ENCODE results near the gene HS3ST1. TPM values are rescaled to one million over a fixed set of nuclear protein-coding genes. Genes with fewer than 3 reads are reported as not detected.
A peak's percentile ranks its signal among the peaks of the same experiment; 100 is the strongest.

HS3ST1 gene
- total RNA-seq (ENCODE audit: low replicate concordance), result not detected in 2 replicates

DNA sequence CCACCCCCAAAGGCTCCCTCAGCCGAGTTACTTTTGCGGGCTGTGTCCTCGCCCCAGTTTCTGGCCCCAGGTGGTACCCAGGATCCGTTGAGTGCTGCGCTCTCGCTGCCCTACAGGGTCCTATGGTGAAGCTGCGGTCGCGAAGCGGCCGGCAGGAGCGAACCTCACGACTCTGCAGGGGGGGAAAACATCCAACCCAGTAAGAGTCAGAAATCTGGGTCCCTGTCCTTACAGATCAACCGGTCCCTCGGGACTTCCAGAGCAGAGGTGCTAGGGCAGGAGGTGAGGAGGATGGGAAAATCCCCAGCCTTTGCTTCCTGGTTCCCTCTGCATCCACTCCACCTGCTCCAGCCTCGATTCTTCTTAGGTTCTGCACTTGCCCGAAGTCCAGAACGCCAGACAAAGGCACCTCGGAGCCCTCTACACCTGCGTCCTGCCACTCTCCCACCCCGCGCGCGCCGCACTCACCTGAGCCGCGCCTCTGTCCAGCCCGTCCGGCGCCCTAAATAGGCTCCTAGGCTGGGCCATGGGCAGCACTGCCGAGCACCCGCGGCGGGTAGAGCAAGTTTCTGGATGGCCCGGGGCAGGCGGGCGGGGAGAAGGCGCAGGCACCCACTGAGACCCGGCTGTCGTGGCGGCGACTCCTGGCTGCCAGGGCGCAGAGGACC, at the start of gene HS3ST1:
Gene HS3ST1 (minus strand): TSS at position 664 of the 668 bp plus-strand sequence. CDS start 28,889 bp downstream, outside the sequence.
- H3K27me3 Mint-ChIP-seq (ENCODE audit: insufficient read depth, low read depth), result peaks cover 28% of the 10 kb centered on the region
- no peaks in the 10 kb centered on the region for H3K9me3 Mint-ChIP-seq
- H3K4me1 Mint-ChIP-seq, result peaks cover 20% of the 10 kb centered on the region
- Histone ChIP-seq H3K4me2 (peak within 1 kb of the TSS; percentile 94), H3K9ac (no peak within 1 kb of the TSS), H3K79me2 (ENCODE audit: low read depth) (no peaks in the 10 kb centered on the region), H2AFZ (replicated peaks) (peak within 1 kb of the TSS; percentile 94), H3K27ac (no peak within 1 kb of the TSS), H4K20me1 (ENCODE audit: low read depth) (peaks cover 18% of the 10 kb centered on the region), H3K36me3 (no peaks in the 10 kb centered on the region), H3K9me3 (ENCODE audit: low read depth) (no peaks in the 10 kb centered on the region), H3K4me1 (peaks cover 16% of the 10 kb centered on the region), H3K4me3 (peak within 1 kb of the TSS; percentile 65), H3F3A (ENCODE audit: low read depth) (no peaks in the 10 kb centered on the region), H3K27me3 (peaks cover 75% of the 10 kb centered on the region)
- no peak within 1 kb of the TSS for H3K27ac Mint-ChIP-seq
- no peaks in the 10 kb centered on the region for H3K36me3 Mint-ChIP-seq
- peak within 1 kb of the TSS; percentile 87 for H3K4me3 Mint-ChIP-seq
- TF ChIP-seq, protein P1, sequence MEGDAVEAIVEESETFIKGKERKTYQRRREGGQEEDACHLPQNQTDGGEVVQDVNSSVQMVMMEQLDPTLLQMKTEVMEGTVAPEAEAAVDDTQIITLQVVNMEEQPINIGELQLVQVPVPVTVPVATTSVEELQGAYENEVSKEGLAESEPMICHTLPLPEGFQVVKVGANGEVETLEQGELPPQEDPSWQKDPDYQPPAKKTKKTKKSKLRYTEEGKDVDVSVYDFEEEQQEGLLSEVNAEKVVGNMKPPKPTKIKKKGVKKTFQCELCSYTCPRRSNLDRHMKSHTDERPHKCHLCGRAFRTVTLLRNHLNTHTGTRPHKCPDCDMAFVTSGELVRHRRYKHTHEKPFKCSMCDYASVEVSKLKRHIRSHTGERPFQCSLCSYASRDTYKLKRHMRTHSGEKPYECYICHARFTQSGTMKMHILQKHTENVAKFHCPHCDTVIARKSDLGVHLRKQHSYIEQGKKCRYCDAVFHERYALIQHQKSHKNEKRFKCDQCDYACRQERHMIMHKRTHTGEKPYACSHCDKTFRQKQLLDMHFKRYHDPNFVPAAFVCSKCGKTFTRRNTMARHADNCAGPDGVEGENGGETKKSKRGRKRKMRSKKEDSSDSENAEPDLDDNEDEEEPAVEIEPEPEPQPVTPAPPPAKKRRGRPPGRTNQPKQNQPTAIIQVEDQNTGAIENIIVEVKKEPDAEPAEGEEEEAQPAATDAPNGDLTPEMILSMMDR (IDR thresholded peaks at IDR 0.05), result no peak
- TF ChIP-seq EZH2 (IDR thresholded peaks at IDR 0.05) (peak; percentile 90), EZH2phosphoT487 (IDR thresholded peaks at IDR 0.05) (no peak)
- peak; percentile 37 for DNase-seq (ENCODE audit: low spot score)

DNA sequence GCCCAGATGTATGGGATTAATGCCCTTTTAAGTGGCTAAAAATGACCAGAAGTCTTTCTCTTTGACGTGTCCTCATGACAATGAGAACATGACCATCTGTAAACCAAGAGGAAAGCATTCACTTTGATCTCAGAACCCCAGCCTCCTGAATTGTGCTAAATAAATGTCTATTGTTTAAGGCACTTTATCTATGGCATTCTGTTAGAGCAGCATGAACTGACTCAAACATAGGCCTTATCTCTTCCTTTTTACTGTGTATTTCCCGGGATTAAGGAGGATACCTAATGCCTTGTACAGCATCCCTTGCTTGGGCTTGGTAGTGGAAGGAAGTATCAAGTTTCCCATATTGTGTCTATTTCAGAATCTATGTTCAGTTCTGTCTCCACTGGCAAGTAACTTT, 47.2 kb upstream of the HS3ST1 start:
- TF ChIP-seq EZH2 (IDR thresholded peaks at IDR 0.05), result no peak
- TF ChIP-seq EZH2phosphoT487 (IDR thresholded peaks at IDR 0.05), result no peak
- TF ChIP-seq, protein P1 (IDR thresholded peaks at IDR 0.05), result no peak
- H2AFZ ChIP-seq (replicated peaks), result no peak overlapping the region
- H3K4me1 ChIP-seq, result no peaks in the 10 kb centered on the region
- Mint-ChIP-seq H3K4me3 (no peak overlapping the region), H3K4me1 (no peaks in the 10 kb centered on the region), H3K36me3 (no peaks in the 10 kb centered on the region), H3K9me3 (no peaks in the 10 kb centered on the region), H3K27me3 (ENCODE audit: insufficient read depth, low read depth) (peaks cover 2% of the 10 kb centered on the region), H3K27ac (no peak overlapping the region)
- H3K27me3 ChIP-seq, result no peaks in the 10 kb centered on the region
- DNase-seq (ENCODE audit: low spot score), result no peak
- no peaks in the 10 kb centered on the region for H4K20me1 ChIP-seq (ENCODE audit: low read depth)
- H3K36me3 ChIP-seq, result no peaks in the 10 kb centered on the region
- H3K9ac ChIP-seq, result no peak overlapping the region
- no peaks in the 10 kb centered on the region for H3K79me2 ChIP-seq (ENCODE audit: low read depth)
- H3F3A ChIP-seq (ENCODE audit: low read depth), result no peaks in the 10 kb centered on the region
- no peak overlapping the region for H3K4me3 ChIP-seq
- H3K9me3 ChIP-seq (ENCODE audit: low read depth), result no peaks in the 10 kb centered on the region
- H3K4me2 ChIP-seq, result no peak overlapping the region
- no peak overlapping the region for H3K27ac ChIP-seq

DNA sequence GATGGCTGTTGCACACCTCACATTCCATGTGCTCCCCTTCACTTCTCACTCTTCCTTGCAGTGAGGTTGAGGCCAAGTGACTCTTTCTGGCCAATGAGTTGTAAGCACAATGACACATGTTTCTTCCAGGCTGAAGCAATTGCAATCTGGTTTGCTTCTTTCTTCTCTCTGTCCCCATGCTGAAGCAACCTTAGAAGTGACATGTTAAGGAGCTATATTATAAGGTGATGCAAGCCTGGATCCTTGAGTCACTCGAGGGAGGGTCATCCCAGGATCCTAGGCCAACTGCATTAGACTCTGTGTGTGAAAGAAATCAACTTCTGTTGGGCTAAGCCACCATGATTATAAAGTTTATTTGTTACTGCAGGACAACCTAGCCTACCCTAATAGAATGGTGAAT, 45.5 kb upstream of the HS3ST1 start:
- no peak overlapping the region for H2AFZ ChIP-seq (replicated peaks)
- H3K27me3 Mint-ChIP-seq (ENCODE audit: insufficient read depth, low read depth), result peaks cover 2% of the 10 kb centered on the region
- H3K4me1 ChIP-seq, result no peaks in the 10 kb centered on the region
- H3K9me3 ChIP-seq (ENCODE audit: low read depth), result no peaks in the 10 kb centered on the region
- no peaks in the 10 kb centered on the region for H3K36me3 Mint-ChIP-seq
- H3K27me3 ChIP-seq, result no peaks in the 10 kb centered on the region
- no peaks in the 10 kb centered on the region for H3K9me3 Mint-ChIP-seq
- H3K27ac ChIP-seq, result no peak overlapping the region
- no peak overlapping the region for H3K27ac Mint-ChIP-seq
- H4K20me1 ChIP-seq (ENCODE audit: low read depth), result no peaks in the 10 kb centered on the region
- no peak for DNase-seq (ENCODE audit: low spot score)
- no peak overlapping the region for H3K4me3 Mint-ChIP-seq
- TF ChIP-seq EZH2 (IDR thresholded peaks at IDR 0.05), result no peak
- TF ChIP-seq EZH2phosphoT487 (IDR thresholded peaks at IDR 0.05), result no peak
- TF ChIP-seq, protein P1 (IDR thresholded peaks at IDR 0.05), result no peak
- H3K9ac ChIP-seq, result no peak overlapping the region
- no peaks in the 10 kb centered on the region for H3K4me1 Mint-ChIP-seq
- H3K4me2 ChIP-seq, result no peak overlapping the region
- no peaks in the 10 kb centered on the region for H3K79me2 ChIP-seq (ENCODE audit: low read depth)
- H3F3A ChIP-seq (ENCODE audit: low read depth), result no peaks in the 10 kb centered on the region
- no peaks in the 10 kb centered on the region for H3K36me3 ChIP-seq
- no peak overlapping the region for H3K4me3 ChIP-seq
